HG02678 (cell line): ENCODE measurements around the gene DYNC1I1.

Experiments used
- ATAC-seq: cut with Tn5 transposase; IDR thresholded peaks from one replicate; pipeline ENCODE4 v1.9.1; 2021; ENCODE audit warnings: mild to moderate bottlenecking, moderate library complexity; ENCODE audit not compliant: unreplicated experiment

The DYNC1I1 gene

DNA sequence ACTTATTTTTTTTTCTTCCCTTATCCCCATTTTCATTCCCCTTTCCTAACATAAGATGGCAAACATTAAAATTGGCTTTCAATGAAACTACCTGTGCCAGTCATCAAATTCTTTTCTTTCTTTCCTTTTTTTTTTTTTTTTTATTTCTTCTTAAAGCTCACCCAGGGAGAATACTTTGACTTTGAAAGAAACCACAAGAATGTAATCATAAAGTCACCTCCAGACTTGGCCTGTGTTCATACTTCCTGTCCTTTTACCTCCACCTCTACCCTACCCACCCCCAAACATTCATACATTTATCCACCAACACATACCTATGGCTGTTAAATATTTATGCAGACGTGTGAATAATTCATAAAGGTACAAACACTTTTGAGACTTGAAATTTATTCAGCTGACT, 295.0 kb downstream of the DYNC1I1 start:
- no peak for ATAC-seq

DNA sequence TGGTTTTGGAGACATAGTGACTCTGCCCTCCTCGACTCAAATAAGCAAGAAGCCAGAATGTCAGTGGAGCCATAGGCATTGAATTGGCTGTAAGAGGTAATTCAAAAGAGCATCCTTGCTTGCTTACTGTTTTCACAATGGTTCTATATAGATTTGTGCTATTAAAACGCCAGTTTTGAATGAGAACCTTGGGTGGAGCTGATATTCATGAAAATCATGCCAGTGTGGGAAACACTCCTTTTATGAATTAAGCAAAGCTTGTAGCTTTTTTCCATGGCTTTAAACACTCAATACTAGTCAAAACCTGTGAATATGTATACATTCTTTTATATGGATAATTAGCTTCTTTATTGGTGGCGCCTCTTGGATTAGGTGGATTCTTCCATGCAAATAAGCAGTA, 297.0 kb downstream of the DYNC1I1 start:
- no peak for ATAC-seq

DNA sequence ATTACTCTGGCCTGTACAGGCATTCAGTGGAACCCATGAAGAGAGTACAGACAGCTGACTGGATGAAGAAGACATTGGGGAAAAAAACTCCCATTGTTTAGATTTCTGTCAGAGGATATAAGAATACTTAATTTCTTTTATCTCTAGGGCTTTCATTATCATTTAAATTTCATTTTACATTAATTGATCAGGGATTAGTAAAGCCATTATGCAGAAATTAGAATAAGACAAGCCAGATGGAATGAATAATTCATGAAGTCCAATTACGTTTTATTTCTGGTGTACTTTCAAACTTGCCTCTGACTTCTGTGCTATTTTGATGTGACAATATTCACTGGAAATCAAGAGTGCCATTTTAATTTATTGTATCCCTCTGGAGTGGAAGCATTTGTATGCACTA, 302.5 kb downstream of the DYNC1I1 start:
- no peak for ATAC-seq

DNA sequence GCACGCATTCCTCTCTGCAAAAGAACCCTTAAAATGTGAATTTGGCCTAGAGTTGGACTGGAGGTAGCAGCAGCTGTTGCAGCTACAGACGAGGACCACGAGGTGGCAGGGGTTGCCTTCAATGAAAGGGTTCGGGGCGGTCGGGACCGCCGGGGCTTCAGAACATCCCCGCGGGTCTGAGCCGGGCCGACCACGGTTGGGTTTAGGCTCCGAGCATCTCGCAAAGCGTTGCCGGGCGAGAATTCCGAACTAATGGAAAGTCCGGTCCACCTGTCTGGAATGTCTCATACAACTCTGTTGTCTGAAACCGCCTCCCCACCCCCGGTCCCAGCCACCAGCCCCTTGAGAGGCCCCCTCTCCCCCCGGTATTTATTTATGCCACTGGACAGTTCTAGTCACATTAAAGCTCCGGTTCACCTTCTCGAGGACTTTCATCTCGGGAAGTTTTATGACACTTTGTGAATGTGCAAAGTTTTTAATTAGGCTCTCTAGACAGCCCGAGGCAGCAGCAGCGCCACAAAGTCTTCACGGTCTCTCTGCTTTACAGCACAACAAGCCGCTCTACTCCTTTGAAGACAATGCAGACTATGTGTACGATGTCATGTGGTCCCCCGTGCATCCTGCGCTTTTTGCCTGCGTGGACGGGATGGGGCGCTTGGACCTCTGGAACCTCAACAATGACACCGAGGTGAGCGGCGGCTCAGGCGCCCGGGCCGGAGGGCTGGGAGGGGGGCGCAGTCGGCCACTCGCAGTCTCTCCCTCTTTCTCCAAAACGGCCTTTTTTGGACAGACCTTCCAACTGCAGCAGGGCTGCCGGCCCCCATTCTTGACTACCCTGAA, 303.4 kb downstream of the DYNC1I1 start:
- peak; percentile 92 for ATAC-seq

DNA sequence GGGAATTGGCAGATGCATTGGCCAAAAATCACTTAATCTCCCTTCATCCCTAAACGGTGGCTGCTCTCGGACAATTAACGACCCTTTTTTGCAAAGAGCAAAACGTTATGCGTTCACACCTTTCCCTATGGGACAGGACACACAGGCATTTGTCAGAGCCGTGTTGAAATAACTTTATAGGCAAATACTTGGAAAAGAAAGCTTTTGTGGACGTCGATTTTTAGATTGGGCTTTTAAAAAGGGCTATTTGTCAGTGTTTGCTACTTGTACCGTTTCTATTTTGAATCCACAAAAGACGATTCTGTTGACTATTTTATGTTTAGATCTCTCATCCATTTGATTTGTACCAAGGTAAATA, 304.0 kb downstream of the DYNC1I1 start:
- ATAC-seq = no peak

DNA sequence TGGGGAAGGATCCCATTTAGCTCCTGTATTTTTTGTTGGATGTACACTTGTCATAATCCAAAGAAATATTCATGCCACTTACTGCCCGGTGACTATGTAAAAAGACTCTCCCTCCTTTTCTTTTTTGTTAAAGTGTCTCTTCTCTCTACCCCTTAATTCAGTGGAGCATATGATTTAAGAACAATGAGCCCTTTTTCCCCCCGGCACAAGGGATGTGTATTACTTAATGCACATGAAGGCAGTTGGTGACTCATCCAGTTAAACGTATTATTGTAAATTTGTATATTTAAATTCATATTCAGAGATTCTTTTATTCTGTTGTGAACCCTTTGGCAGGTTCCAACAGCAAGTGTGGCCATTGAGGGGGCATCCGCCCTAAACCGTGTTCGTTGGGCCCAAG, 307.7 kb downstream of the DYNC1I1 start:
- no peak for ATAC-seq

DNA sequence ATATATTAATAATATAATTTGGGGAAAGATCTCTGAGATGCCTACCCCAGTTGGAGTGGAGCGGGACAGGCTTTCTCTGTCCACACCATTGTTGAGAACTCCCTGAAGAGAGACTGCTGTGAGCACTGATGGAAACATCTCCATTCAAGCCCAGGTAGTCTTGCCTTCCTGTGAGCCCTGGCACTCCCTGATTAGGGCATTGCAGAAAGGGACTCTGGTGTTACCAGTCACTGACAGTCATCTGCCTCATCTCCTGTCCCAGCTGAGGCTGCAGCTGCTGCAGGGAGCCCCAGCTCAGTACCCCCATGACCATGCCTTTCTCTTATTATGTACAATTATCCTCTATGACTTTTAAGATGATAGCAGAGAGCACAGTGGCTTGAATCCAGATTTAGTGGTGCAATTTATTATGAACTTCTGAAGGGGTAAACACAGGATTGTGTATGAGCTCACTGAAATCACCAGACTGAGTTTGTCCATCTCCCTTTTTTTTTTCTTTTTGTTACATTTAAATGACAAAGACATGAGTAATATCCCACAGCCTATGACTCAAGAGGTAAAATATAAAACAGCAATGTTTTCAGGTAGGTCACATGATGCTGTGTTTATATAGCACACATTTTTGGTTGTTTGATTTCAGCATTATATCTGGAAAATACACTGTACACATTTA, 312.7 kb downstream of the DYNC1I1 start:
- no peak for ATAC-seq

DNA sequence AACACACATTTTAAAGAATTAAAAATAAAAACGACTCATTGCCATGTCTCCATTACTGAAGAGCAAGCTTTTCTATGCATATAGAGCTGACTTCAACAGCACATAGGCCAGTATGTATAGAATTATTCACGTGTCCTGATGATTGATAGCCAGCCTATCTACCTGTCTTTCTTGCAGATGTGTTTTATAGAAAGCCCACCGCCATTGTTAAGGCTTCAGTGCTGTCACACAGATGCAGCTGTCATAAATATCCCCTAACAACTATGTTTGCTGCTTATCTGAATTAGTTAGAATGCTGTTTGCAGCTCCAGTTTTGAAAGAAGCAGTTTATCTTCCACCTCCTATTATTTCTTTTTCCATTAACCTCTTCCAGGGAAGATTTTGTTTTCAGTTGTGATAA, 313.6 kb downstream of the DYNC1I1 start:
- no peak for ATAC-seq

DNA sequence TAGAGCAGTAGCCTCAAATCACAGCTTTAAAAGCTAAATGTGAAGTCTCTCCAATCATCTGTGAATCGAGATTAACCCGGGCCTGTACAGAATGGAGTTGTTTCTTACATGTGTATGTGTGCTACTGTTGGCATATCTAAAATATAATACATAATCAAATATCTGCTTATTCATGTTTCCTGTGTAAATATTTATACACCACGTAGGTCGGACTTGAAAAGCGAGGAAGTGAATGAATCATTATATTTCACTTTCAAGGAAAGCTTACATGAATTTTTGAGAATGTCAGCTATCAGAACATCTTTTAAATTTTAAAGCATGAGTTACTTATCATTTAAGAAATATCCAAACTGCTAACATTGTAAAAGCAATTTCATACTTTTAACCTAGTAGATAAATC, 316.2 kb downstream of the DYNC1I1 start:
- no peak for ATAC-seq

DNA sequence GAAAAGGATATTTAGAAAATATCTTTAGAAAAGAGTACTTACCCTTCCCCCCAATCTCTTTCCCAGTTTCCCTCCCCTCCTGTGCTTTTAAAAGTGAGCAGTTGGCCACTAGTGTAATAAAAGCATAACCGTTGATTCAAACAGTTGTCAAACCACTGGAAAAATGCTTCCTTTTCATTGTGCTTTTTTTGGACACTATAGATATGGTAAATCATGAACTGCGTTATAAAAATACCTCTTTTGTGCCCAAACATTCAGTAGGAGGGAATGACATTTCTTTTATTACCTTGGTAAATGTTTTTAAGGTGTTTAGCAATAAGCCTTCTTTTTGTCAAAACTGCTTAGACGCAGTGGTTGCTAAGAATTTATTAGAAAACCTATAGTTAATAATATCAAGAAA, 317.2 kb downstream of the DYNC1I1 start:
- no peak for ATAC-seq

DNA sequence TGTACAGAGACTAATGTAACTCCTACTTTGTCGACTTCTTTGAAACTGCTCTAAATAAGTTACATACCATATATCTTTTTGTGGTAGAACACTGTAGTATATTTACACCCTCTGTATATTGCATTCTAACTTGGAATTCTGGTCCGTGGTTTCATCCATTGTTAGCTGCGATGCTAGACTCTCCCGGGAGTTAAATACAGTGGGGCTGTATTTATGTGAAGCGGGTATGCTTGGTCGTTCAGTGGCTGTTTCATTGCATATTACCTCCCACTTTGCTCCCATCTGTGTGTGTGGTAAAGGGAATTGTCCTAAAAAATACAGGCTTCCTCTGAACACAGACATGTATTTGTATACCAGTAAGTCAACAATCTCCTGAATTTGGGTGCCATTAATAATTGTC, 318.4 kb downstream of the DYNC1I1 start:
- no peak for ATAC-seq

DNA sequence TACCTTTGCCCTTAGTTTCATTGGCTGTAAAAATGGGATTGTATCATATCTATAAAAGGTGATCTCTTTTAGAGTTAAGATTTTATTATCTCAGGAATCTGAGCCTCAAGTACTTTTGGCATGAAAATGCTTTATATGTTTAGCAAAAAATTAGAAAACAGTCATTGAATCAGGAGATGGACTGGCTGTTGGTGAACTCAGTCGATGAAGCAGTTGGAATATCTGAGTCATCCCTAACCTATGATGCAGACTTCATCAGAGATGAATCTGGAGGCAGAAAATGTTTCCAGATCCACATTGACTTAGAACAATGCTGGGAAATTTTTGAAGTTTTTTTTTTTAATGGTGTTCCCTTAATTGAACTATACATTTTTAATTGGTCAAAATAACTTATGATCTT, 321.1 kb downstream of the DYNC1I1 start:
- no peak for ATAC-seq

DNA sequence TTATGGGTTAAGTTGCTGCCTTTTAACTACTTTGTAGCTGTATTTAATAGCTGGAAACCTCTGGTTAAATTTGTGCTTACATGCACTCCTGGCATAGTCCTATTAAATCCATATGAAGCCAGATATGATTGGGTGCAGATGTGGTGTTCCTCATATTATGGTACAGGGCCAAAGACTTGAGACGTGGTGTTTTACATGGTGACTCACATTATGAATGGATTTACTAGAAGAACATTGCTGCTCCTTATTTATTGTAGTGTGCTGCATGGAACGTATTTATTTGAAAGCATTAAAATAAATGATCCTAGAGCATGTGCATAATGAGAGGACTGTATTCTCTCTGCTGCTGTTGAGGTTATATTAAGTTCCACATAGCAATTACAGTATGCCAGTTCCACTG, 325.5 kb downstream of the DYNC1I1 start:
- ATAC-seq = no peak

DNA sequence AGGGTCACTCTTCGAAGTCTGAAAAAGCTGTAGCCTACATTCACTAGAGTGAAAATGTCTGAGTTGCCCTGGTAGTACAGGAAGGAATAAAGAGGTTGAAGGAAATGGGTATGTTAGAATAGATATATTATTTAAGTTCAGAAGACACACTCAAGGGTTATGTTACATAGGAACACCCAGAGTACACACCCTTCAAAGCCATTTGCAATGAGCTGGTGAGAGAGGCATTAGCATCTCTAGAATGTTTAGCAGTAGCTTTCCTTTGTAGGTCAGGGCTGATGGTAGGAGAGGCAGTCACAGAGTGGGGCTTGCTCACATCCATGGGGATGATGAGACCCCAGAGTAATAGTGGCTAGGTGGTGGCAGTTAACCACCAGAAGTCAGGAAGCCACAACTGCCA, 328.4 kb downstream of the DYNC1I1 start:
- no peak for ATAC-seq

DNA sequence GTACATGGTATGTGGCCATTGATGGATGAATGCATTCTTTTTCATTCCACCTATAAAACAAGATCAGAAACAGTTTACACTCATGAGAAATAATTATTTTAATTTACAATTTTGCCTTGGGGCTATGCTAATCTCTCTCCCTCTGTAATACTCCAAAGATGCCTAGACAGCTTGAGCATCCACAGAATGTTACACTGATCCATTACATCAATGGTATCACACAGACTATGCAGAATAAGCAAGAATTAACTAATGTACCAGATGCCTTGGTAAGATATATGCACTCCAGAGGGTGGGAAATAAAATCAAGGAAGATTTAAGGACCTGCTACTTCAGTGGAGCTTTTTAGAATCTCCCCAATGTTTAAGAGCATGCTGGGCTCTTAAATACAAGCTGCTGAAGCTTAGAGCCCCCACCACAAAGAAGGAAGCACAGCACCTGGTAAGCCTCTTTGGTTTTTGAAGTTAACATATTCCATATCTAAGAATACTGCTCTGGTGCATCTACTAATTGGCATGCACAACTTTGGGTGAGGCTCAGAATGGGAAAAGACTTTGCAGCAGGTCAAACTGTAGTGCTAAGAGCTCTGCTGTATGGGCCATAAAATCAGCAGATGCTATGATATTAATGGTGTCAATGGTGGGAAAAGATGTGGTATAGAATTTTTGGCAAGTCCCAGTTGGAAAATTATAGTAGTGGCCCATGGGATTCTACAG, 329.9 kb downstream of the DYNC1I1 start:
- ATAC-seq = no peak

DNA sequence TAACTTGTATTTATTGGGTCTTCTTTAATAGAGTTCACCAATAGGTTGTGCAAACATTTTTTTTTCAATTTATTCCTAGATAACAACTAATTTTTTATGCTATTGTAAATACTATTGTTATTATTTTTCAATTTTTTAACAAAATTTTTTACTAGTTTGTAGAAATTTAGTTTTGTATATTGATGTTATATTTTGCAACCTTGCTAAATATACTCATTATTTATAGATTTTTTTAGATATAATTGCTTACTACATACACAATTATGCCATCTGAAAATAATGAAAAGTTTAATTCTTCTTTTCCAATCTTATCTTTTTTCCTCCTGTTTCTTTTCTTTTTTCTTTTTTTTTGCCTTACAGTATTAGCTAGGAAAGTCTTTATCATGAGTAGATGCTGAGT, 332.6 kb downstream of the DYNC1I1 start:
- no peak for ATAC-seq

DNA sequence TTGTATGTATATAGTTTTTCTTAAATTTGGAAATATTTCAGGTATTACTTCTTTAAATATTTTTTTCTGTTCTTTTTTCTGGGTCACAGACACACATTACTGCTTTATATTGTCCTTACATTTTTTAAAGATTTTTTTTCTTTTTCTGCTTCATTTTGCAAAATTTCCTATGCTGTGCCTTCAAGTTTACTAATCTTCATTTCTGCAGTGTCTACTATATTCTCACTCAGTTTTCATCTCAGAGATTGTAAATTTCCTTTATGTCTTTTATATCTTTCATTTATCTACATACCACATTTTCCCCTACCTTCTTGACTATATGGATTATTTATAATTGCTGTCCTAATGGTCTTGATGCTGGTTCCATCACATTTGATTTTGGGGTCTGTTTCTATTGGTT, 339.1 kb downstream of the DYNC1I1 start:
- no peak for ATAC-seq

DNA sequence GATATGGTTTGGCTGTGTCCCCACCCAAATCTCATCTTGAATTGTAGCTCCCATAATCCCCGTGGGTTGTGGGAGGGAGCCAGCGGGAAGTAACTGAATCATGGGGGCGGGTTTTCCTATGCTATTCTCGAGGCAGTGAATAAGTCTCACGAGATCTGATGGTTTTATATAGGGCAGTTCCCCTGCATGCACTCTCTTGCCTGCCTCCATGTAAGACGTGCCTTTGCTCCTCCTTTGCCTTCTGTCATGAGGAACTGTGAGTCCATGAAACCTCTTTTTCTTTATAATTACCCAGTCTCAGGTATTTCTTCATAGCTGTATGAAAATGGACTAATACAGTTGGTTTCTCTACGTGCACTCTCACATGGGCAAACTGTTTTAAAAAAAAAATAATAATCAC, 341.8 kb downstream of the DYNC1I1 start:
- no peak for ATAC-seq

DNA sequence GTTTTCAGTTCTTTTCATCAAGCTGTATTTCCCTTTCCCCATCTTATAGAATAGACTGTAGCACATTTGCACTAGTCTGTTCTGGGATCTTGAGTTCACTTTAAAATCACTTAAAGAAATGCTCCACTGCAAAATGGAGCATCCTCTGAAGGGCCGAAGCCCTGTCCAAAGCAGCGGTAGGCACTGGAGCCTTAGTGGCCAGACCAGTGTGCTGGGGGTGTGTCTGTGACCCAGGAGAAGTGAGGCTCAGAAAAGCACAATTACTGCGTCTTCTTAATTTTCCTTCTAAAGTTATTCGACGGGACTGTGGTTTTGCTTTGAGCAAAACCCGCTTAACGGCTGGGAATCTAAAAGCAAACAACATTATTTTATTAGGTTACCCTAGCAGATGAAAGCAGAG, 343.8 kb downstream of the DYNC1I1 start:
- ATAC-seq = no peak

DNA sequence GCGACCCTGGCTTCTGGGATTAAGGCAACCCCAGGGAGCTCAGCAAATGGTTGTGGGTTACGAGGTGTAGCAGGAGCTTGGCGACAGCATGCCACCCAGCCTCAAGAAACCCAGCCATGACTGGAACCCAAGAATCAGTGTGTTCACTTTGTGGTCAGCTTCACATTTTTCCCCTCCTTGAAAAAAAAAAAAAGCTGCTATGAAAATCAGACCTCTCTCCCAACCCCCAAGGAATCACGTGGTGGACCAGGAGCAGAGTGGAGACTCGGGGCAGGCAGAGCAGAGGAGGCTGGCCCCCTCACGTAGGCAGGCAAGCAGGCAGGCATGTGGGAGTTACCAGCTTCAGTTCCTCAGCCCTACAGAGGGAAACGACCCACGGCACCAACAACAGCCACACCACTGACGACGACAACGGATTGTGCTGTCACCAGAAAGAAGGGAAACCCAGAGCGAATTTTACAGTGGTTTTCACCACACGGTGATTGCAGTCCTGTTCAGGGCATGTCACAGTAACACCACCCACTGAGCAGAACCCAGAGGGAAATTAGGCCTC, 346.2 kb downstream of the DYNC1I1 start:
- ATAC-seq = no peak

DNA sequence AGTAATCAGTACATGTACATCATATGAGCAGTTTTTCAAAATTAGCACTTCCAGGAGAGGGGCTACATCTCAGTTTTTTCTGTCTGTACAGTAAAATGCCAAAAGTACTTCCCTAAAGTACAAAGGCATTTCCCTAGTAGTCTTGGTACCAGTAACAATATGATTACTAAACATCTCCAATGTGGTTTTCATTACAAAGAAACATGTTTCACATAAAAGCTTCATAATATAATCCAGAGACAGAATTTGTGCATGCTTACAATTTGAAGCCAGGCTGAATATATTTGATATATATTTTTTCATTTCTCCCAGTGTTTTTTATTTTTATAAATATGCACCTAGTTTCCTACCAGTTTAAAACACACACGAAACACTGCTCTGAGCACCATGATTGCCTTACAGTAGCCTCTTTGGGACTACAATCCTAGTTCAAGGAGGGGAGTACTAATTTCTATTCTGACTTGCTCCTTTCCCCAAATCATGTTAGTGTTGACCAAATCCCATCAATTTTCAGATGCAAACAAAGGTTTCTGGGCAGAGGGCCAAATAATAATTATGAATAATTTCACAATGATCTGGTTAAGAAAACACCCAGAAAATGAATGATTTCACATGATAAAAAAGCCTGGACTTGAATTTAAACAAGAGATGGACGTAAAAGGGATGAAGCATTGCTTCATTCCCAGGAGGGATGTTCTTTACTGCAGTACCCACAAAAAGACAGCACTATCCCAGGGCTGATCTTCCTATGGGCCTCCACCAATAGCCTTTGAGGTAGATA, 348.3 kb downstream of the DYNC1I1 start:
- no peak for ATAC-seq
